HS-5 (cell line): ENCODE data around the gene ZMIZ1.

Experiments
- DNase-seq: peaks from one replicate; pipeline ENCODE4 v3.0.0-alpha.2; 2012; ENCODE audit warnings: low read depth

ZMIZ1 gene

DNA sequence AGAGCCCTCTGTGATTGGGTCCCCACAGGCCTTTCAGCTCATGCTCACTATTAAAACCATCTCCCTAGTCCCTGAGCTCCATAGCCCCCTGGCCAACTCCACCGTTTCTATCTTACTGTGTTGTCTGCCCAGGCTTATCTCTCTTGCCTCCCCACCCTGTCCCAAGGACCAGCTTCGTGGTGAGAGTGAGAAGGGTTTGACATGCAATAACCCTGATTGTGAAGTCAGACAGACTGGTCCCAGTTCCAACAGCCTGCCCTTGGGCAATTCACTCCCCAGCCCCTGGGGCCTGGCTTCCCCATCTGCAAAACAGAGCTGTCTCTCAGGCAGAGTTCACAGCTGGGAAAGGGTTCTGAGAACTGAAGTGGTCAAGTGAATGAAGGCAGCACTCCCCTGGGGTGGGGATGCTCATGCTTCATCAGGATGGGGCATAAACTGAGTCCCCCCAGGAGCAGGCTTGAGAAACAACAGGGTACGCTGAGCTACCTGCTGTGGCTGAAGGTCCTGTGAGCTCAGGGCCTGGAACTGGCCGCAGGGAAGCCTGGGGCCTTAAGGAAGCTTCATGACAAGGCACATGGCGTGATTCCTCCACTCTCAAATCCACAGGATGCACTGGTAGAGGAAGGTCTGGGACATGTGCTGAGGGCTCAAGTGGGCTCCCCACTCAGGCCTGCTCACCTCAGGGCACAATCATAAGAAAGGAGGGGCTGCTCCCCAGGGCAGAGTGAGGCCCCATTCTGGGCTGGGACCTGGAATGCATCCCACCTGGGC lies 276.7 kb downstream of the ZMIZ1 start:
- DNase-seq, result no peak

DNA sequence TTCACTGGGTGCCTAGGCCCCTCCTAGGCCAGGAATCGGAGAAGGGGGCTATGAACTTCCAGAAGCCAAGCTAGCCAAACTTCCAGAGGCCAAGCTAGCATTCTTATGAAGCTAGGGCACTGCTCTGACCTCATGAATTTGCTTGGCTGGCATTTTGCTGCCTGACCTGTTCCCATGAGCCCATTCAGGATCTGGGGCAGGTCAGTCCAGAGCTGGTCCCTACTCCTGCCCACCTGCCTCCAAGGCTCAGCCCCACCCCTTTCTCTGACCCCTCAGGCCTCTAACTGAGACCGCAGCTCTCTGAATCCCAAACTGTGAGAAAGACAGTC lies 277.2 kb downstream of the ZMIZ1 start:
- no peak for DNase-seq

DNA sequence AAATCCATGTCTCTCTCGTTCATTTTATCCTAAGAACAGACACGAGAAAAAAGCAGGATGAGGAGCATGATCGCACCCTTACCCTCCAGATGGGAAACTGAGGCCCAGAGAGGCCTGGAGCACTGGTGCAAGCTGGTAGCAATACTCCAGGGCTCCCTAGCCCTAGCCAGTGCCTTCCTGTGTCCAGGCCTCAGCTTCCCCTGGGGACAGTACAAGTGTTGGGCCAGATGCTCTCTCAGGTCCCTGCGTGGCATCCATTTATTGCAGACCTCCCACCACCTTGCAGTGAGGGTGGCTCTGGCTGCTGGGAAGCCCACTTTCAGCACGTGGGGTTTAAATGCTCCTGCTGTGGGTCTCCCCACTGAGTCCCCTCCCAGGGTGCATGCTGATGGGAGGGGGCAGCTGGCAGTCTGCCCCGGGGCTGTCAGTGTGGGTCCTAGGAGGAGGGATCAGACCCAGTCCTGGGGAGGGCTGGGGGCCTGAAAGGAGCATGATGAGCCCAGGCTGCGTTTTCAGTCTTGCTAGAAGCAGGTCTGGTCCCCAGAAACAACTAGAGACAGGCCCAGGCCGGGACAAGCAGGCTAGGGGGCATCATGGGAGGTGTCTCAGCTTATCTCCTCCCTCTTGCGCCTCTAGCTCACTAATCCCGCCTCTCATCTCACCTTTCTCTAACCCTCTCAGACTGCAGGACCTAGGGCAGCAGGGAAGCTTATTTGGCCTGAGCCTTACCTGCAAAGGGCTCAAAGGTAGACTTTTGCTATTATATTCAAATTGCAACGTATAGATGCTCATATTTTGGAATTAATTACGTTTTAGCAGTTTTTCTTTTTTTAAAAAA lies 277.8 kb downstream of the ZMIZ1 start:
- DNase-seq, result no peak

GRCh38 chr10:79347226-79347893 lies 278.6 kb downstream of the ZMIZ1 start, which contains the start of gene PPIF:
Gene PPIF, plus strand, starts transcription at chr10:79347469. Its CDS starts 80 bp downstream, at chr10:79347549.
- DNase-seq, result no peak

DNA sequence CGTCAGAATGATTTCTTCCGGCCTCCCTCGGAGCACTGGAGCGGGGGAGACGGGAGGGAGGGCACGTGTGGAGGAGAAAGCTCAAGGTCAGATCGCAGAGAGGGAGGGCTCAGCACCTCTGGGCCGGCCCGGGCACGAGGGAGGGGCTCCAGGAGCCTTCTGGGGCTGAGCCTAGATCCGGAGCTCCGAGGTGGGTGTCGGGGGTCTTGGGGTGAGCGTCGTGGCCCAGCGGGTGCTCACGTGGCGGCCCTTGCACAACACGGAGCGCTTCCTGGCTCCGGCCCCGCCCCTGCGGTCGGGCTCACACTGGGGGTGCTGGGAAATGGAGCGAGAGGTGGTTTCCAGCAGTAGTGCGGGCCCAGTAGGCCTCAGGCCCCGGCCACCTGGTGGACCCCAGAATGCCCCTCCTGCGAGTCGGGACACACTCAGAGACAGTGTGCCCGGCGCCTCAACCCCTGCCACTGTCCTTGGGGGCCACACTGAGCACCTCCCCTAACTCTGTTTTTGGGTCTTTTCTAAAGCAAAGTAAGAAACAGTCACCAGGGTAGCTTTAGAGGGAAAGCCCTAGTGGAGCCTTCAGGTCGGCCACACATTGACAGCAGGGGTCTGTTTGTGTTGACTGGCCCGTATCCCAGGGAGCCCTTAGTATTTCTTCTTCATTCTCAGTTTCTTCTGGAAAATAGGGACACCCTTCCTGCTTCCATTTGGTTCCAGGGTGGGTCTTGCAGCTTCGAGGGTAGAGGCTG lies 279.3 kb downstream of the ZMIZ1 start:
- no peak for DNase-seq

GRCh38 chr10:79348640-79348988 lies 279.8 kb downstream of the ZMIZ1 start:
- no peak for DNase-seq

DNA sequence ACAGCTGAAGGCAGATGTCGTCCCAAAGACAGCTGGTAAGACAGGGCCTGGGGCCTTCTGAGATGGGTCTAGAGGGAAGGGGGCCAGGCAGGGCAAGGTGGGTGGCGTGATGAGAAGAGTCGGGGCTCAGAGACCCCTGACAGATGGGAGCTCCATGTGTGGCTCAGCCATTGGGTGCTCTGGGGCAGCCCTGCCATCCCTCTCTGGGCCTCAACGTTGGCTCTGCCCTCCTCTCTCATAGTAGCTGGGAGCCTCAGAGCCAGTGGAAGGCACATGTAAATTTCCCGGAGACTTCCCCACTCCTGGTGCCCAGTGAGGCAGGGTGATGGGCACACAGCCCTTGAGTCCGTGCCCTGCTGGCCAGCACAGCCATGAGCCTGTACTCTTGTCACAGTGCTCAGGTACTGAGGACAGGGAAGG lies 280.3 kb downstream of the ZMIZ1 start:
- DNase-seq, result no peak

GRCh38 chr10:79349766-79350406 lies 281.1 kb downstream of the ZMIZ1 start:
- no peak for DNase-seq

GRCh38 chr10:79350407-79351154 lies 281.8 kb downstream of the ZMIZ1 start:
- no peak for DNase-seq

DNA sequence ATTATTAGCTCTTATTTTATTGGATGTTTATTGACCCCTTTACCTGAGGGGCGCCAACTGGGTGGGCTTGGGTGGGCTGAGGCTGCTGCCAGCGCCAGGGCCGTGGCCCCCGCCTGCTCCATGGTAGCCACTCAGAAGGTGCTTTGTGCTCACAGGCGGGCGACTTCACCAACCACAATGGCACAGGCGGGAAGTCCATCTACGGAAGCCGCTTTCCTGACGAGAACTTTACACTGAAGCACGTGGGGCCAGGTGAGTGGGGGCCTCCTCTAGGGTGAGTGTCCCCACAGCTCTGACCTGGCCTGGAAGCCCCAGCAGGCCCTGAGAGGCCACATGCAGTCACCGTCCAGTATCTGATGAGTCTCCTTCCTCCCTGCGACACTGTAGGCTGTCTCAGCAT lies 282.6 kb downstream of the ZMIZ1 start:
- no peak for DNase-seq

DNA sequence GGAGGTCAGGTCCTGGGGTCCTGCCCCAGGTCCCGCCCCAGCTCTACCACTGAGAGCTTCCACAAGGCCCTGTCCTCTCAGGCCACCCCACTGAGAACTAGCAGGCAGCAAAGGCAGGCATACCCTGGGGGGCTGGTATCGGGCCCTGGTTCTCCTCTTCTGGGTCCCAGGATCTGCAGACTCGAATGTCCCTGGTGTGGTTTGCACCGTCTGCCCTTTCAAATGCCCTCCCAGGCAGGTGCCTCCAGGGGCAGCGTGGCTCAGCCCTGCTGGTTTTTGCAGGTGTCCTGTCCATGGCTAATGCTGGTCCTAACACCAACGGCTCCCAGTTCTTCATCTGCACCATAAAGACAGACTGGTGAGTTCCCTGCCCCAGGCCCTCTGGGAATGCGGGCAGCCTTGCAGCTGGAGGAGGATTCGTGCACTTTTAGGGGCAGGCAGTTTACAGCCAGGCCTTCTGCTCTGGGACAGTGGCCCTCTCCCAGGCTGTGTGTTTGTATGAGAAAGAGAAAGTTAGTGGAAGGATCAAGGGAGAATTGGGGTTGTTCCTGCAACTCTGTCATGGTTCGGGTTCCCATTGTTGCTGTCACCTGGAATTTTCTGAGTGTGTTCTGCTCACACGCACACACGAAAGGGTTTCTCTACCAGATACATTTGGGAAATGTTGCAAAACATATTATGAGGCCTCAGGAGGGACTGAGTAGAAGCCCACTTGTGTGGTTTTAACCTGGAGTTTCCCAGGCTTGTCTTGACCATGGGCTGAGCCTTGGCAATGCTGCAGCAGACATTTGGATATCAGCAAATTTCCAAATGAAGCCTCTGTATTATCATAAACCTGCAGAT lies 283.5 kb downstream of the ZMIZ1 start:
- DNase-seq, result no peak

DNA sequence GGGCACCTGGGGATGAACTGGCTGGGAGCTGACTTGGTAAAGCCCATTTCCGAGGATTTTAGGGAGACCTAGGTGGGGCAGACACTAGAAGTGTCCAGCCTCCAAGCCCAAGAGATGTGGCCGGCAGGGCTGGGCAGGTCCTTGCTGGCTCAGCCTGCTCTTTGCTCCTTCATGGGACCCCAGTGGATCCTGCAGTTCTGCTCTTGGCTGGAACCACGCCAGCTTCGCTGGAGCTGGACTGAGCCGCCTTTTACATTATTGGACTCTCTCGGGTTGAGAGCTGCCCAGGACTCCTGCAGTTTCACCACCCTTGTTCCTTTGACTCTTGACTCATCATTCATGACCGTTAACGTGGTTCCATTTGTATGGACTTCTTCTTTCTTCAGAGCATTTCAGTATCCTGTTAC lies 284.2 kb downstream of the ZMIZ1 start:
- DNase-seq, result no peak

DNA sequence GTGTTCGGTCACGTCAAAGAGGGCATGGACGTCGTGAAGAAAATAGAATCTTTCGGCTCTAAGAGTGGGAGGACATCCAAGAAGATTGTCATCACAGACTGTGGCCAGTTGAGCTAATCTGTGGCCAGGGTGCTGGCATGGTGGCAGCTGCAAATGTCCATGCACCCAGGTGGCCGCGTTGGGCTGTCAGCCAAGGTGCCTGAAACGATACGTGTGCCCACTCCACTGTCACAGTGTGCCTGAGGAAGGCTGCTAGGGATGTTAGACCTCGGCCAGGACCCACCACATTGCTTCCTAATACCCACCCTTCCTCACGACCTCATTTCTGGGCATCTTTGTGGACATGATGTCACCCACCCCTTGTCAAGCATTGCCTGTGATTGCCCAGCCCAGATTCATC lies 285.0 kb downstream of the ZMIZ1 start:
- DNase-seq, result no peak

DNA sequence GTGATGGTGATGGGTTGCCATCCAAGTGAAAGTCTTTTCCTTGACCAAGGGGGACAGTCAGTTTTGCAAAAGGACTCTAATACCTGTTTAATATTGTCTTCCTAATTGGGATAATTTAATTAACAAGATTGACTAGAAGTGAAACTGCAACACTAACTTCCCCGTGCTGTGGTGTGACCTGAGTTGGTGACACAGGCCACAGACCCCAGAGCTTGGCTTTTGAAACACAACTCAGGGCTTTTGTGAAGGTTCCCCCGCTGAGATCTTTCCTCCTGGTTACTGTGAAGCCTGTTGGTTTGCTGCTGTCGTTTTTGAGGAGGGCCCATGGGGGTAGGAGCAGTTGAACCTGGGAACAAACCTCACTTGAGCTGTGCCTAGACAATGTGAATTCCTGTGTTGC lies 285.4 kb downstream of the ZMIZ1 start:
- no peak for DNase-seq

- DNase-seq, result no peak
Observed at GRCh38 chr10:79354615-79355014, 285.8 kb downstream of the ZMIZ1 start.

GRCh38 chr10:79355420-79356017 lies 286.8 kb downstream of the ZMIZ1 start:
- DNase-seq, result no peak

- no peak for DNase-seq
Observed at GRCh38 chr10:79356104-79356503, 287.3 kb downstream of the ZMIZ1 start.

DNA sequence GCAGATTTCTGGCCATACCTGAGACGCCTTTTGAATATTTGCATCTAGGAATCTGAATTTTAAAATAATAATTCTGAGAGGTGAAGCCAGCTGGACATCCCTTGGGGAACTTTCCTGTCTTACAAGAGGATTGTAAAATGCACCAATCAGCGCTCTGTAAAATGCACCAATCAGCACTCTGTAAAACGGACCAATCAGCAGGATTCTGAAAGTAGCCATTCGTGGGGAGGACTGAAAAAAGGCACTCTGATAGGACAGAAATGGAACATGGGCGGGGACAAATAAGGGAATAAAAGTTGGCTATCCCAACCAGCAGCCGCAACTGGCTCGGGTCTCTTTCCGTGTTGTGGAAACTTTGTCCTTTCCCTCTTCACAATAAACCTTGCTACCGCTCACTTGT lies 288.4 kb downstream of the ZMIZ1 start:
- no peak for DNase-seq

DNA sequence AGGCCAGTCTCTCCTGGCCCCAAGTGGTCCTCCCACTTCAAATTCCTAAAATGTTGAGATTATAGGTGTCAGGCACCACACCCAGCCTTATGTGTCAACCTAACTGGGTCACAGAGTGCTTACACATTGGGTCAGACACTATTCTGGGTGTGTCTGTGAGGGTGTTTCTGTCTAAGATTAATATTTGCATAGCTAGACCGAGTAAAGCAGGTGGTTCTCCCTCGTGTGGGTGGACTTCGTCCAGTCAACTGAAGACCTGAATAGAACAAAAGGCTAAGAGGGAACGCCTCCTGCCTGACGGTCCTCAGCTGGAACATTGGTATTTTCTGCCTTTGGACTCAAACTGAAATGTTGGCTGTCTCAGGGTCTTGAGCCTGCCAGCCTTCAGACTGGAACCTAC lies 290.0 kb downstream of the ZMIZ1 start:
- no peak for DNase-seq
